SK-N-SH (cell line): ENCODE results near the gene STX18. TPM values are rescaled to one million over a fixed set of nuclear protein-coding genes. Genes with fewer than 3 reads are reported as not detected.

Experiments used
- CTCF ChIA-PET: fragments of 300-600, 350-600 bp; formaldehyde crosslinking; extraction: SDS; loops from one replicate; lab custom pipeline; 2021; lab: Yijun Ruan, JAX
- POLR2A ChIA-PET: fragments of 350-600 bp; sonication (Branson Sonifier 250); formaldehyde crosslinking; extraction: SDS; loops from one replicate; lab custom pipeline; 2020; ENCODE audit warnings: antibody characterized with exemption, inconsistent platforms; lab: Yijun Ruan, JAX
- DNase-seq: peaks from one replicate; pipeline ENCODE4 v3.0.0; 2012
- H2AFZ ChIP-seq: fragments of 200-600 bp; sonication (generic); 2 replicates; pipeline ENCODE4 v1.8.1; 2016; ENCODE audit warnings: antibody characterized with exemption, mild to moderate bottlenecking, low read depth
- H3F3A ChIP-seq: fragments of 200-600 bp; sonication (generic); replicated peaks from 2 replicates; pipeline ENCODE3; 2016; ENCODE audit warnings: antibody characterized with exemption, mild to moderate bottlenecking; ENCODE audit not compliant: insufficient read depth
- H3K27ac ChIP-seq, 2 experiments: fragments of 200-500 bp in 1 of 2; fragments of 200-600 bp in 1 of 2; sonication (Bioruptor generic) in 1 of 2; sonication (generic), shearing (Covaris generic) in 1 of 2; 2 replicates each; pipeline versions ENCODE4 v1.5.1 to v1.6.1; 2014 to 2016; ENCODE audit warnings: low read depth in 2 of 2, inconsistent platforms in 1 of 2, low read length in 1 of 2, mild to moderate bottlenecking in 1 of 2, mixed read lengths in 1 of 2
- H3K27me3 ChIP-seq: fragments of 200-600 bp; sonication (generic), shearing (Covaris generic); 2 replicates; pipeline ENCODE4 v1.6.1; 2016; ENCODE audit warnings: mixed run types; ENCODE audit not compliant: insufficient read depth
- H3K36me3 ChIP-seq, 2 experiments: fragments of 200-500 bp in 1 of 2; fragments of 200-600 bp in 1 of 2; sonication (Bioruptor generic) in 1 of 2; sonication (generic) in 1 of 2; replicated peaks in 1 of 2; 2 replicates each; pipeline versions ENCODE3 to v1.5.1; 2014 to 2016; ENCODE audit warnings: low read length in 1 of 2, mild to moderate bottlenecking in 1 of 2; ENCODE audit not compliant: insufficient read depth in 2 of 2, control insufficient read depth in 1 of 2
- H3K4me1 ChIP-seq, 2 experiments: fragments of 200-500 bp in 1 of 2; fragments of 200-600 bp in 1 of 2; sonication (Bioruptor generic) in 1 of 2; sonication (generic), shearing (Covaris generic) in 1 of 2; 2 replicates each; pipeline versions ENCODE4 v1.5.1 to v1.6.1; 2014 to 2016; ENCODE audit warnings: low read depth in 1 of 2, low read length in 1 of 2, mixed run types in 1 of 2; ENCODE audit not compliant: insufficient read depth in 2 of 2, control insufficient read depth in 1 of 2
- H3K4me2 ChIP-seq: fragments of 200-600 bp; sonication (generic), shearing (Covaris generic); 2 replicates; pipeline ENCODE4 v1.6.1; 2017; ENCODE audit warnings: mixed run types
- H3K4me3 ChIP-seq, 2 experiments: fragments of 200-500 bp in 1 of 2; fragments of 200-600 bp in 1 of 2; sonication (Bioruptor generic) in 1 of 2; sonication (generic), shearing (Covaris generic) in 1 of 2; 2 replicates each; pipeline versions ENCODE4 v1.5.1 to v1.8.1; 2014 to 2016; ENCODE audit warnings: low read depth in 2 of 2, inconsistent platforms in 1 of 2, low read length in 1 of 2, mild to moderate bottlenecking in 1 of 2, mixed read lengths in 1 of 2, moderate library complexity in 1 of 2
- H3K79me2 ChIP-seq: fragments of 200-600 bp; sonication (generic); 2 replicates; pipeline ENCODE4 v1.8.1; 2017; ENCODE audit warnings: mild to moderate bottlenecking; ENCODE audit not compliant: insufficient read depth
- H3K9ac ChIP-seq: fragments of 200-600 bp; sonication (generic); 2 replicates; pipeline ENCODE4 v1.6.1; 2017; ENCODE audit warnings: mixed run types
- H3K9me2 ChIP-seq: fragments of 200-600 bp; sonication (generic); 2 replicates; pipeline ENCODE4 v1.6.1; 2017; ENCODE audit warnings: mixed run types
- H3K9me3 ChIP-seq: fragments of 200-600 bp; sonication (generic); 2 replicates; pipeline ENCODE4 v1.6.1; 2017; ENCODE audit warnings: mixed run types, mild to moderate bottlenecking, moderate library complexity
- H4K20me1 ChIP-seq: fragments of 200-600 bp; sonication (generic); 2 replicates; pipeline ENCODE4 v1.6.1; 2017; ENCODE audit warnings: mild to moderate bottlenecking, mixed run types; ENCODE audit not compliant: insufficient read depth
- CHD2 ChIP-seq: fragments of 150-350 bp; IDR thresholded peaks from 2 replicates; pipeline ENCODE4 v1.6.1; 2018; ENCODE audit warnings: low read length; ENCODE audit not compliant: partially characterized antibody
- ELF1 ChIP-seq: IDR thresholded peaks from 2 replicates; pipeline ENCODE4 v1.4.0; 2012
- EP300 ChIP-seq, 2 experiments: IDR thresholded peaks; 2 replicates each; pipeline versions ENCODE4 v1.4.0 to v1.6.1; 2012; ENCODE audit warnings: borderline replicate concordance in 1 of 2, low read depth in 1 of 2, low read length in 1 of 2
- FOSL2 ChIP-seq: IDR thresholded peaks from 2 replicates; pipeline ENCODE4 v1.4.0; 2012; ENCODE audit warnings: low read depth, mild to moderate bottlenecking, moderate library complexity, borderline replicate concordance
- FOXJ3 ChIP-seq: sonication (generic); formaldehyde crosslinking; IDR thresholded peaks from 2 replicates; pipeline ENCODE4 v1.5.1; 2020; ENCODE audit warnings: mild to moderate bottlenecking, missing genetic modification reagents
- FOXM1 ChIP-seq: IDR thresholded peaks from 2 replicates; pipeline ENCODE4 v1.4.0; 2012; ENCODE audit warnings: low read depth, mild to moderate bottlenecking
- MEF2A ChIP-seq: IDR thresholded peaks from 2 replicates; pipeline ENCODE4 v1.4.0; 2012; ENCODE audit warnings: low read depth, borderline replicate concordance
- MXI1 ChIP-seq: IDR thresholded peaks from 2 replicates; pipeline ENCODE4 v1.6.1; 2012; ENCODE audit warnings: mild to moderate bottlenecking, low read depth, low read length, improper control_type of control experiment
- NFIC ChIP-seq: IDR thresholded peaks from 2 replicates; pipeline ENCODE4 v1.4.0; 2012; ENCODE audit warnings: borderline replicate concordance
- NRF1 ChIP-seq: IDR thresholded peaks from 2 replicates; pipeline ENCODE4 v1.6.1; 2012; ENCODE audit warnings: low read depth, mild to moderate bottlenecking, low read length
- RAD21 ChIP-seq: IDR thresholded peaks from 2 replicates; pipeline ENCODE4 v1.6.1; 2012; ENCODE audit warnings: mild to moderate bottlenecking, low read length
- SIN3A ChIP-seq: IDR thresholded peaks from 2 replicates; pipeline ENCODE4 v1.6.1; 2012; ENCODE audit warnings: low read depth, mild to moderate bottlenecking, low read length, moderate library complexity, borderline replicate concordance
- TAF1 ChIP-seq: IDR thresholded peaks from 2 replicates; pipeline ENCODE4 v1.6.1; 2012; ENCODE audit warnings: low read depth, mild to moderate bottlenecking, low read length, moderate library complexity, borderline replicate concordance
- TEAD4 ChIP-seq: IDR thresholded peaks from 2 replicates; pipeline ENCODE4 v1.4.0; 2012; ENCODE audit warnings: mild to moderate bottlenecking, borderline replicate concordance; ENCODE audit not compliant: insufficient read depth
- USF1 ChIP-seq: IDR thresholded peaks from 2 replicates; pipeline ENCODE4 v1.4.0; 2012; ENCODE audit warnings: low read depth, borderline replicate concordance
- WGBS: methylation state at CpG from one replicate; pipeline ENCODE4 v1.1.6; 2017; ENCODE audit warnings: low lambda C conversion rate; 5-methylcytosine and 5-hydroxymethylcytosine counted together
- polyA plus RNA-seq, 3 experiments: library from polyadenylated mRNA; depleted of rRNA; stranded (reverse); fragments of >200 nt; gene quantifications; 2 replicates each; pipeline ENCODE4 v1.2.3, GENCODE V29; 2012
- TF ChIP-seq, protein P1 (sequence below): IDR thresholded peaks from 2 replicates; pipeline ENCODE4 v1.6.1; 2012; ENCODE audit warnings: mild to moderate bottlenecking, low read depth, low read length, moderate library complexity
- TF ChIP-seq, protein P2 (sequence below): fragments of 150-350 bp; IDR thresholded peaks from 2 replicates; pipeline ENCODE4 v1.6.1; 2016; ENCODE audit warnings: mild to moderate bottlenecking, low read depth, low read length
- TF ChIP-seq, protein P3 (sequence below): IDR thresholded peaks from 2 replicates; pipeline ENCODE4 v1.4.0; 2012; ENCODE audit warnings: low read depth

STX18 gene
- polyA plus RNA-seq, 1 of the 3 experiments (the other 2 are of a cell fraction), result 17.3 TPM

- TF ChIP-seq MEF2A, result no peak
These were observed 124.9 kb downstream of the STX18 start (continued) for GRCh38 chr4:4416981-4417380.

DNA sequence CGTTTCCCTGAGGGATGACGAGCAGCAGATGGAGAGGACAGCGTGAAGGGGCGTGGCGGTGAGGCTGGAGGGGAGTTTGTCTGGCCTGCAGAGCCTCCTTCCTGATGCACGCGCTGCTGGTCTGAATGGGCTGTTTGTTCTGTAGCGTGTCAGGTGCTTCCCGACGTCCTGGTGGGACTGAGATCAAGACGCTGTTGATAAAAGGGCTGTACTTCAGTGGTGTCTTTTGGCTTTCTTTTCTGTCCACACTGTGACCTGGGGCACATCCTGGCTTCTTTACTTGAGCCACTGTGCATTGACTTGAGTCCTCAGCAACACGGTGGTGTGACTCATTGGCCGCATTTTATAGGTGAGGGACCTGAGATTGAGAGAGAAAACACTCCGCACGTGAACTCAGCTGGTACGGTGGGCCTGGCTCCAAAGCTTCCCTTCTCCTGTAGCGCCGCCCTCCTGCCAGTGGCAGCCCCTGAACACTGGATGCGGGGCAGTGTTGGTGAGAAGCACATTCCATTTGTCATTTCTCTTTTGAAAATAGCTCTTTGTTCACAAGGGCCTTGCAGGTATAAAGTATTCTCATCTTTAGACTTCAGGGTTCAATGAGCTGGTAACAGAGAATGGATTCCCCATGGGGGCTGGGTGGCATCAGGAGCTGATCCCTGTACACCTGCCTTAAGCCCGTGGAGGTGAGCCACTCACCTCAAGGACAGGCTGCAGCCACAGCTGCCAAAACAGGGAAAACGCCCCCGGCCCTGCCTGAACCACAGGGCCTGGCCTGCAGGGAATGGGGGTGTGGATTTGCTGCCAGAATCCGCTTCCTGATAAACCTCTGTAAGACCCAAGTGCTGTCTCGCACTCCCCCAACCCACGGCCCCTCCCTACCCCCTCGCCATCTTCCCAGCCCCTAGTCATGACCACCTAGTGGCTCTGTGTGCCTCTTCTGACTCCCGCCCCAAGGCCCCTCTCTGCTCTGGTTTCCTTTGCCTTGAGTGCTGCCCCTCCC is 125.7 kb downstream of the STX18 start:
- no peaks in the 10 kb centered on the region for H3K9me2 ChIP-seq
- no peak overlapping the region for H3K9ac ChIP-seq
- ChIA-PET POLR2A (no interaction called here), CTCF (interaction anchor here (1.1 to 3.0 kb wide), 5 partner anchors 14 to 45 kb away, joined by 3 to 22 read pairs (median 3); partner anchors contain the start of gene NSG1)
- H3K36me3 ChIP-seq, result peaks cover 0 to 34% of the 10 kb centered on the region in 2 experiments
- no peak overlapping the region for H3K27ac ChIP-seq
- no peaks in the 10 kb centered on the region for H3K9me3 ChIP-seq
- no peak for TF ChIP-seq RAD21
- TF ChIP-seq, protein P1, sequence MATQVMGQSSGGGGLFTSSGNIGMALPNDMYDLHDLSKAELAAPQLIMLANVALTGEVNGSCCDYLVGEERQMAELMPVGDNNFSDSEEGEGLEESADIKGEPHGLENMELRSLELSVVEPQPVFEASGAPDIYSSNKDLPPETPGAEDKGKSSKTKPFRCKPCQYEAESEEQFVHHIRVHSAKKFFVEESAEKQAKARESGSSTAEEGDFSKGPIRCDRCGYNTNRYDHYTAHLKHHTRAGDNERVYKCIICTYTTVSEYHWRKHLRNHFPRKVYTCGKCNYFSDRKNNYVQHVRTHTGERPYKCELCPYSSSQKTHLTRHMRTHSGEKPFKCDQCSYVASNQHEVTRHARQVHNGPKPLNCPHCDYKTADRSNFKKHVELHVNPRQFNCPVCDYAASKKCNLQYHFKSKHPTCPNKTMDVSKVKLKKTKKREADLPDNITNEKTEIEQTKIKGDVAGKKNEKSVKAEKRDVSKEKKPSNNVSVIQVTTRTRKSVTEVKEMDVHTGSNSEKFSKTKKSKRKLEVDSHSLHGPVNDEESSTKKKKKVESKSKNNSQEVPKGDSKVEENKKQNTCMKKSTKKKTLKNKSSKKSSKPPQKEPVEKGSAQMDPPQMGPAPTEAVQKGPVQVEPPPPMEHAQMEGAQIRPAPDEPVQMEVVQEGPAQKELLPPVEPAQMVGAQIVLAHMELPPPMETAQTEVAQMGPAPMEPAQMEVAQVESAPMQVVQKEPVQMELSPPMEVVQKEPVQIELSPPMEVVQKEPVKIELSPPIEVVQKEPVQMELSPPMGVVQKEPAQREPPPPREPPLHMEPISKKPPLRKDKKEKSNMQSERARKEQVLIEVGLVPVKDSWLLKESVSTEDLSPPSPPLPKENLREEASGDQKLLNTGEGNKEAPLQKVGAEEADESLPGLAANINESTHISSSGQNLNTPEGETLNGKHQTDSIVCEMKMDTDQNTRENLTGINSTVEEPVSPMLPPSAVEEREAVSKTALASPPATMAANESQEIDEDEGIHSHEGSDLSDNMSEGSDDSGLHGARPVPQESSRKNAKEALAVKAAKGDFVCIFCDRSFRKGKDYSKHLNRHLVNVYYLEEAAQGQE, result no peak
- TF ChIP-seq USF1, result no peak
- TF ChIP-seq TAF1, result no peak
- no peak for TF ChIP-seq FOXJ3 (CRISPR knock-in tag)
- TF ChIP-seq, protein P2, sequence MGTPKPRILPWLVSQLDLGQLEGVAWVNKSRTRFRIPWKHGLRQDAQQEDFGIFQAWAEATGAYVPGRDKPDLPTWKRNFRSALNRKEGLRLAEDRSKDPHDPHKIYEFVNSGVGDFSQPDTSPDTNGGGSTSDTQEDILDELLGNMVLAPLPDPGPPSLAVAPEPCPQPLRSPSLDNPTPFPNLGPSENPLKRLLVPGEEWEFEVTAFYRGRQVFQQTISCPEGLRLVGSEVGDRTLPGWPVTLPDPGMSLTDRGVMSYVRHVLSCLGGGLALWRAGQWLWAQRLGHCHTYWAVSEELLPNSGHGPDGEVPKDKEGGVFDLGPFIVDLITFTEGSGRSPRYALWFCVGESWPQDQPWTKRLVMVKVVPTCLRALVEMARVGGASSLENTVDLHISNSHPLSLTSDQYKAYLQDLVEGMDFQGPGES, result no peak
- no peak for TF ChIP-seq FOSL2
- no peak for TF ChIP-seq FOXM1
- TF ChIP-seq EP300 (IDR thresholded peaks at IDR 0.05; ENCODE audit: borderline replicate concordance in 1 of 2, low read depth in 1 of 2, low read length in 1 of 2), result no peak
- TF ChIP-seq, protein P3, sequence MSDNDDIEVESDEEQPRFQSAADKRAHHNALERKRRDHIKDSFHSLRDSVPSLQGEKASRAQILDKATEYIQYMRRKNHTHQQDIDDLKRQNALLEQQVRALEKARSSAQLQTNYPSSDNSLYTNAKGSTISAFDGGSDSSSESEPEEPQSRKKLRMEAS, result no peak
- no peak for TF ChIP-seq CHD2
- no peak for TF ChIP-seq SIN3A
- TF ChIP-seq MXI1, result no peak
- TF ChIP-seq NRF1, result no peak
- no peak for TF ChIP-seq ELF1
- no peak for TF ChIP-seq MEF2A
- TF ChIP-seq TEAD4, result no peak
- TF ChIP-seq NFIC, result no peak
- H3K79me2 ChIP-seq, result no peaks in the 10 kb centered on the region
- no peak for DNase-seq
- 94% methylated on average over 24 of the region's 27 CpGs for WGBS
- no peaks in the 10 kb centered on the region for H3K27me3 ChIP-seq
- H3F3A ChIP-seq, result no peaks in the 10 kb centered on the region
- H3K4me2 ChIP-seq, result no peak overlapping the region
- no peaks in the 10 kb centered on the region; a peak in 1 of 4 replicates for H3K4me1 ChIP-seq
- H4K20me1 ChIP-seq, result no peaks in the 10 kb centered on the region
- no peak overlapping the region for H2AFZ ChIP-seq
- H3K4me3 ChIP-seq, result no peak overlapping the region
